Natural killer cell (primary cell): ENCODE measurements around the gene PIK3C2A. TPM values are rescaled to one million over a fixed set of nuclear protein-coding genes. Genes with fewer than 3 reads are reported as not detected.

Experiments
- total RNA-seq, 4 donors: library from RNA; stranded (reverse); fragments of 120-200 nt in 1 of 4; gene quantifications; one replicate each; pipeline versions ENCODE4 v1.2.3 to v1.2.4, GENCODE V29; 2013 to 2022

PIK3C2A gene
- total RNA-seq, 3 donors from 2014 or later (not counting 1 experiment from before 2014, with no cell fraction given): 68.2 to 82.3 (median 69.1) TPM

Other genes starting within 250 kb of the PIK3C2A start
- gene PLEKHA7, start 193.6 kb downstream of the PIK3C2A start, total RNA-seq: 1 to 10 TPM in 2 of 3 donors, under 1 TPM in 1; 1.00 to 2.5 (median 1.3) TPM
- 100 to 1,000 TPM; 579 to 685 (median 654) TPM for gene RPS13, start 130.3 kb downstream of the PIK3C2A start, total RNA-seq
- gene NUCB2, start 68.8 kb upstream of the PIK3C2A start, total RNA-seq: 100 to 1,000 TPM in 1 of 3 donors, 10 to 100 TPM in 2; 70.7 to 101 (median 81.4) TPM
- gene NCR3LG1, start 143.8 kb upstream of the PIK3C2A start, total RNA-seq: 10 to 100 TPM in 1 of 3 donors, 1 to 10 TPM in 2; 6.3 to 10.1 (median 9.7) TPM
- gene KCNJ11, start 180.7 kb upstream of the PIK3C2A start, total RNA-seq: under 1 TPM in 1 of 3 donors, not detected in 2; 1.00 TPM